NK-92 (cell line): ENCODE data around the gene IL10RA.
"Not testable (repeated sequence)": the region's sequence is repeated elsewhere in the genome, so short reads cannot be mapped to it uniquely, and the experiment has no call there.

Experiments
- DNase-seq: peaks from one replicate; lab custom pipeline; 2025; ENCODE audit not compliant: unreplicated experiment; lab: John Stamatoyannopoulos, UW

Gene IL10RA

GRCh38 chr11:117961896-117962295 lies 24.3 kb upstream of the IL10RA start:
- no peak for DNase-seq

DNA sequence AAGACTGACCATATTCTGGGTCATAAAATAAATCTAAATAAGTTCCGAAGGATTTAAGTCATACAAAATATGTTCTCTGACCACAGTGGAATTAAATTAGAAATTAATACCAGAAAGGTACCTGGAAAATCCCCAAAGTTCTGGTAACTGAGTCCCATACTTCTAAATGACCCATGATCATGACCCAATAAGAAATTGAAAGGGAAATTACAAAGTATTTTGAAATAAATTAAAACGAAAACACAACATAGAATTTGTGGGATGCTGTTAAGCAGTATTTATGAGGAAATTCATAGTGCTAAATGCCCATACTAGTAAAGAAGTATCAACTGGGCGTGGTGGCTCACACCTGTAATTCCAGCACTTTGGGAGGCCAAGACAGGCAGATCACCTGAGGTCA lies 23.4 kb upstream of the IL10RA start:
- no peak for DNase-seq

GRCh38 chr11:117966908-117967307 lies 19.3 kb upstream of the IL10RA start:
- no peak for DNase-seq

DNA sequence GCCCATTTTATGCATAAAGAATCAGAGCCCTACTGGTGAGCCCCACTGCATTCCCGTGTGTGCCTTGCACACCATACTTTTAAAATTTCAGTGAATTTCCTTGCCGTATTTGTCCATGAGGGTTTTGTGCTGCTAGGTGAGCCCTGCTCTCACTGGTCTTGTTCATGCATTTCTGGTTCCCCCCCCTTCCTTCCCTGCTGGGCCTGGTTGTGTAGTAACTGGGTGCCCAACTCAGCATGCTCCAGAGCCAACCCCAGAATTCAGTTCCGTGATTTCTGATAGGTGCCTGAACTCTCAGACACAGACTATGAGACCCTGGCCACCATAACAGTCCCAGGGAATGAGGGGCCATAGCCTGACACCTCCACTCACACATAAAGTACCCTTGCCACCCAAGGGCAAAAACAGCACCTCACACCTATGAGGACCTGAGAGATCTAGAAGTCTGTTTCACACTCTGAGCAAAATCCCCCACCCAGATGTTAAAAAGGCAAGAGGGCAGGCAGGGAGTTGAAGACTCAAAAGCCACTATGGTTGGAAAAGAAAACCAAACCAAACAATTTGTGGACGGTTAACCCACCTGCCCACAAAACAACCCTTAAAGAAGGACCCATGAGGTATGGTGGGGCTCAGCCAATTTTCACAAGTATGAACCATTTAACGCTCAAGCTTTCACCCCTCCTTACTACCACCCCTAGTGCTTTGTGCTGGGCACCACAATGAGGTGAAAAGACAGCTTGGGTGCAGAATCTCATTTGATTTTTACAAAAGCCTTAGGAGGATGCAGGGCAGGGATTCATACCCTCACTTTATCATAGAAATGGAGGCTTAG lies 16.8 kb upstream of the IL10RA start:
- DNase-seq: no peak

DNA sequence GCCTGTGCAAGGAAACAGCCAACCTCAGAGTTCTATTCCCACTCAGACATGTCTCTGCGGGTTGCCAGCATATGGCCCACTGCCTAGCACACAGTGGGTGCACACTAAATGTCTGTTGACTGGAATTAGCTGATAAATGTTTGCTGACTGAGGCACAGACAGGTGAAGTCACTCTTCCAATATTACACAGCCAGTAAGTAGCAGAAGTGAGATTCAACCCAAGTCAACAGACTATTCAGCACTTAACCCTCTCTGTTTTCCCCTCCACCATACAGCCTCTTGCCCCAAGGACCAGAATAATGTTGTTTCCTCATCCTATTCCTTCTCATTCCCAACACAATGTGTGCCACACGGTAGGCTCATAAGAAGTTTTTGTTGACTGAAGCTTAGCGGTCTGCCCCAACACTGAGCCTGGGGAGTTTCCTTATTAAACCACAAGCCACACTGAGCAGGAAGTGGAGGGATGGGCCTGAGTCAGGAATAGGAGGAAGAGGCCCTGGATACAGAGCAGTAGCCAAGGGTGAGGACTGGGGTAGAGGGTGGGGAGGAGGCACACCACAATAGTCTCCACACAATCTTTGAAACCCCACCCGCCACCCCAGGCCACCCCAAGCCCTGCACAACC lies 15.7 kb upstream of the IL10RA start:
- DNase-seq: no peak

DNA sequence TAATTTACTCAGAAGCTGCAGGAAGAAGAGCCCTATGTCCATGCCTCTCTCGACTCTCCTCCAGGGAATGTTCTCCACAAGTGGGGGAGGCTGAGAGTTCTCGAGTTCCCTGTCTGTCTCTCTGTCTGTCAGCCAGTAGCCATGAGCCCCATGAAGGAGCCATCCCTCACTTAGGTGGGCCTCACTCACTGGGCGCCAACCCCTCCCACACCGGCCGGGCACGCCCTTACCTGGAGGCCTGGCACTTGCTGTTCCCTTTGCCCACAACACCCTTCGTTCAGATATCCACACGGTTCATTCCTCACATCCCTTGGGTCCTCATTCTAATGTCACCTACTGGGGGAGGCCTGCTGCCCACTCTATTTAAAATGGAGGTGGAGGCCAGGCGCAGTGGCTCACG lies 14.2 kb upstream of the IL10RA start:
- DNase-seq: no peak

DNA sequence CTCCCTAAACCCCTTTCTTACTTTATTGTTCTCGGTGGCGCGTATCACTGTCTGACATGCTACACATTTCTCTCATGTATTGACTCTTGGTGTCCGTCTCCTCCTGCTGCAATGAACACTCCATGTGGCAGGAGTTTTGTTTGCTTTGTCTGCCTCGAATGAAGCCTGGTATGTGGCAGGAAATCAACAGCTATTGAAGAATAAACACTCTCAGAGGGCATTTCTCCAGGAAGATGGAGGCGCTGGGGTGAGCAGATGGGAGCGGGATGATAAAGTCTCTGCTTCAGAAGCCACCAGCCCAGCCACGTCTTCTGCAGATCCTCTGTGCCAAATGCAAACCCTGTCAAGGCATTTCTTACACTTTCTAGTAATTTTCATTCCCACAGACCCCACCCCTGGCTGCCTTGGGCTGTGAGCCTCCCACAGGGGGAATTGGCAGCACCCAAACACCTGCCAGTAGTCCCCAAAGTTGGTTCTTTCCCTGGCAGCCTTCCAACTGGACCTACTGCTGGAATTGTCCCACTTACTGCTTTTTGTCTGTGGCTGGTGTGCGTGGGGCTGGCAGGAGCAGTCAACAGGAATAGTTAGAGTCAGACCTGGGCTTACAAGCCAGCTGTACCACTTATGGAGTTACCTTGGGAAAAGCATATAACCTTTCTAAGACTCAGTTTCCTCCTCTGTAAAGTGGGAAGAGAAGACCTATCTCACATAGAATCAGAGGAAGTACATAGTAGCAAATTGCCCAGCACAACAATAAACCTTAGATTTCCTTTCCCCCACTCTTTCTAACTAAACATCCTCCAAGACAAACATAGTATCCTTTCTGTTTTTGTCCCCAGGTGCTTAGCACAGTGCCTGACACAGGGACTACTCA lies 13.3 kb upstream of the IL10RA start:
- no peak for DNase-seq

- DNase-seq: no peak
These were observed 12.7 kb upstream of the IL10RA start for GRCh38 chr11:117973503-117973860.

DNA sequence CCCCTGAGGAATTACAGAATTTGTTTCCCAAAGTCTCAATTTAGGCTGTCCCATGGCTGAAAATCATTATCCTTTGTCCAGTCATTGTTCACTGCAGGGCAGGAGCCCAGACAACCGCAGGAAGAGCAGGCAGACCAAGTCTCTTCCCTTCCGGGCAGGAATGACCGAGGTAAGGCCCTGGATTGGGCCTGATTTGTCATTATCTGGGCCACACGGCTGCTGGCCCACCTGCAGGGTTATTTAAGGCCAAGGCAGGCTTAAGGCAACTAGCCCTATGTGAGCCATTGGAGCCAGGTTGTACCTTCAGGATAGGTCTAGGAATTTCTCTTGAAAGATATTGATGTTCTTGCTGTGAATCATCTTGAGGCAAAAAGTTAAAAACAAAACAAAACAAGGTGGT lies 9.7 kb upstream of the IL10RA start:
- DNase-seq: no peak

GRCh38 chr11:117977029-117977428 lies 9.2 kb upstream of the IL10RA start:
- no peak for DNase-seq

GRCh38 chr11:117977612-117978264 lies 8.5 kb upstream of the IL10RA start:
- not testable (repeated sequence) for DNase-seq

DNA sequence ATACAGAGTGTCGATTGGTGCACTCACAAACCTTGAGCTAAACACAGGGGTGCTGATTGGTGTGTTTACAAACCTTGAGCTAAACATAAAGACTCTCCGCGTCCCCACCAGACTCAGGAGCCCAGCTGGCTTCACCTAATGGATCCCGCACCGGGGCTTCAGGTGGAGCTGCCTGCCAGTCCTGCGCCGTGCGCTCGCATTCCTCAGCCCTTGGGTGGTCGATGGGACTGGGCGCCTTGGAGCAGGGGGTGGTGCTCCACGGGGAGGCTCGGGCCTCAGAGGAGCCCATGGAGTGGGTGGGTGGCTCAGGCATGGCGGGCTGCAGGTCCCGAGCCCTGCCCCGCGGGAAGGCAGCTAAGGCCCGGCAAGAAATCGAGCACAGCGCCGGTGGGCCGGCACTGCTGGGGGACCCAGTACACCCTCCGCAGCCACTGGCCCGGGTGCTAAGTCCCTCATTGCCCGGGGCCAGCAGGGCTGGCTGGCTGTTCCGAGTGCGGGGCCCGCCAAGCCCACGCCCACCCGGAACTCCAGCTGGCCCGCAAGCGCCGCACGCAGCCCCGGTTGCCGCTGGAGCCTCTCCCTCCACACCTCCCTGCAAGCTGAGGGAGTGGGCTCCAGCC lies 7.8 kb upstream of the IL10RA start:
- DNase-seq: not testable (repeated sequence)

GRCh38 chr11:117978991-117979390 lies 7.2 kb upstream of the IL10RA start:
- DNase-seq: no peak

DNA sequence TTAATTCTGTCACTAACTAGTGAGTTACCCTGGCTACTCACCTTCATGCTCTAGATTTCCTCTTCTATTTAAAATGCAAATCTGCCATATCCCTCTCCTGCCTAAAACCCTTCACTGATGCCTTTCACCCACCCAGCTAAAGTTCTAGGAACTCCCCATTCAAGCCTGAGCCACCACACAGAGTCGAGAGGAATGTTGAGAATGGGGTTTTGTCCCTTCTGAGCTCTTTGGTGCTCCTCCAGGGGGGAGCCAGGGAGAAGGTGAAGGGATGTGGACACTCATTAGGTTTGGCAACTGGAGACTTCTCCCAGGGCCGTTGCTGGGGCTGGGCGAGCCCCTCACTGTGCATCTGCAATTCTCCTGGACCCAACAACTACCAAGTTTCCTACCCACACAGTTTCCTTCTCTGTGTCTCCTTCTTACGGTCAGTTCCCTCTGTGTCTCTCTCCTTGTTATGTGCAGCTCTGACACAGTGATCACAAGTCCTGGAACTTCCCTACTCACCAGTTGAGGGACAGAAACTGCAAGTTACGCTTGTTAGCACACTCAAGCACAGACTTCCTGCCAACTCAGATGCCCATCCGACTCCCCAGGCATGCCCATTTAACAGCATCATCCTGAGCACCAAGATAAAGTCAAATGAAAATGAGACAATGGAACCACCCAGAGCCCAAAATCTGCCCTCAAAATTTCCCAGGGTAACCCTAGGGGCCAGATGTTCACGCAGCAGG lies 6.5 kb upstream of the IL10RA start:
- DNase-seq: no peak

DNA sequence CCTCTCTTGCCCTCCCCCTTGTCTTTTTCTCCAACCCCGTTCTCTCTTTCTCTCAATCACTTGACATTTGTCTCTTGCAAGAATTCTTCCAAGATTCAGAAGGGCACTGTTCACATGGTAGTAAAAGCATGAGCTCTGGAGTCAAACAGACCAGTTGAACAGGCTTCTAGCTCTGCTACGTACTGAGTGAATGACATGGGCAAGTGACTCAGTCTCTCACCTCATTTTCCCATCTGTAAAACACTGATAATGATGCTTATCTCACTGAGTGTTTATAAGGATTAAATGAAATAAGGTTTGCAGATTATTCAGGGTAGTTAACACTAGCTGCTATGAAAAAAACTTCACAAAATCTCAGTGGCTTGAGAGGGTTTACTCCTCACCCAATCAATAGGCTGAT lies 5.9 kb upstream of the IL10RA start:
- no peak for DNase-seq

DNA sequence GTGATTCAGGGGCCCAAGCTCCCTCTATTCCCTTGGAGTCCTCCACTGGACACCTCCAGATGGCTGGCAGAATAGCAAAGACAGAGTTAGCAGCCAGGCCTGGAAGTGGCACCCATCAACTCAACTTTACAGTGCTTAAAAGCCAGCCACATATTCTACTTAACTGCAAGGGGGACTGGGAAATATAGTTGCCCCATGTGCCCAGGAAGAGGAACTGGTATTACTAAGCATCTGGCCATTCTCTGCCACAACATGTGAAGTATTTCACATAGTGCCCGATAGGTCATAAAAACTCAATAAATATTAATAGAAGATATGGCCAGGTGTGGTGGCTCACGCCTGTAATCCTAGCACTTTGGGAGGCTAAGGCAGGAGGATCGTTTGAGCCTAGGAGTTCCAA lies 5.5 kb upstream of the IL10RA start:
- DNase-seq: no peak

GRCh38 chr11:117983163-117983475 lies 3.1 kb upstream of the IL10RA start:
- DNase-seq: no peak

- DNase-seq: no peak
These were observed 1.7 kb upstream of the IL10RA start for GRCh38 chr11:117984476-117984875.

- no peak for DNase-seq
These were observed 884 bp downstream of the IL10RA start for GRCh38 chr11:117986981-117987574.
